ENCODE measurements around the gene INHBA.

DNA sequence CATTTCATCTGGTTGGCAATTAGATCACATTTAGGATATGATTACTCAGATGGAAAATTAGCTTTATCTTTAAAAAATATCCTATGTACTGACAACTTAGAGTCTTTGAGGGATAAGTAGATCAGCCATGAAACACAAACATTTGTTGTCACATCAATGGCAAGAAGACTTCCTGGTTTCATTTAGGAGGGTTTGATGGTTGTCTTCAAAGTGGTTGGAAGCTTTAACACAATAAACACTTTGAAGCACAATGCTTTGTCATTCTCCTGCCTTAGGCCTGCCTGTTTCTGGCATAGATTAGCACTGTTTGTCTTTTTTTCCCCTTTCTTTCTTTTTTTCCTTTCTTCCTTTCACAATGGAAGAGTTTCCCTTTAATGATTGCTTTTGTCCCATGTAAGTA is 20.5 kb downstream of the INHBA start:
- TF ChIP-seq, protein P1, sequence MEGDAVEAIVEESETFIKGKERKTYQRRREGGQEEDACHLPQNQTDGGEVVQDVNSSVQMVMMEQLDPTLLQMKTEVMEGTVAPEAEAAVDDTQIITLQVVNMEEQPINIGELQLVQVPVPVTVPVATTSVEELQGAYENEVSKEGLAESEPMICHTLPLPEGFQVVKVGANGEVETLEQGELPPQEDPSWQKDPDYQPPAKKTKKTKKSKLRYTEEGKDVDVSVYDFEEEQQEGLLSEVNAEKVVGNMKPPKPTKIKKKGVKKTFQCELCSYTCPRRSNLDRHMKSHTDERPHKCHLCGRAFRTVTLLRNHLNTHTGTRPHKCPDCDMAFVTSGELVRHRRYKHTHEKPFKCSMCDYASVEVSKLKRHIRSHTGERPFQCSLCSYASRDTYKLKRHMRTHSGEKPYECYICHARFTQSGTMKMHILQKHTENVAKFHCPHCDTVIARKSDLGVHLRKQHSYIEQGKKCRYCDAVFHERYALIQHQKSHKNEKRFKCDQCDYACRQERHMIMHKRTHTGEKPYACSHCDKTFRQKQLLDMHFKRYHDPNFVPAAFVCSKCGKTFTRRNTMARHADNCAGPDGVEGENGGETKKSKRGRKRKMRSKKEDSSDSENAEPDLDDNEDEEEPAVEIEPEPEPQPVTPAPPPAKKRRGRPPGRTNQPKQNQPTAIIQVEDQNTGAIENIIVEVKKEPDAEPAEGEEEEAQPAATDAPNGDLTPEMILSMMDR (IDR thresholded peaks at IDR 0.05), result no peak
- TF ChIP-seq ZFX (IDR thresholded peaks at IDR 0.05; ENCODE audit: borderline replicate concordance), result no peak
